H1 (cell line): ENCODE results near the gene CUX1. TPM values are rescaled to one million over a fixed set of nuclear protein-coding genes. Genes with fewer than 3 reads are reported as not detected.

ENCODE experiments used
- CTCF ChIA-PET: fragments of 300-600 bp; sonication (Branson Sonifier 250); formaldehyde crosslinking; loops from one replicate; lab custom pipeline; 2021; ENCODE audit not compliant: partially characterized antibody; lab: Charles Lee
- POLR2A ChIA-PET: fragments of 300-600 bp; sonication (Branson Sonifier 250); formaldehyde crosslinking; loops from one replicate; lab custom pipeline; 2021; ENCODE audit warnings: inconsistent platforms; ENCODE audit not compliant: partially characterized antibody; lab: Charles Lee
- DNase-seq, 2 experiments: peaks; one replicate each; pipeline versions ENCODE4 v3.0.0 to v3.0.0-alpha.2; 2010 to 2022; ENCODE audit warnings: low spot score in 2 of 2, low read depth in 1 of 2, mixed read lengths in 1 of 2
- FAIRE-seq: peaks from 2 replicates; lab custom pipeline; 2011; peaks lifted over from hg19 to GRCh38; lab: Jason Lieb, UNC
- H2AFZ ChIP-seq: 2 replicates; pipeline ENCODE4 v1.8.1; 2012; ENCODE audit warnings: low read length, inconsistent platforms
- H2AK5ac ChIP-seq: 2 replicates; pipeline ENCODE4 v1.6.1; 2013; ENCODE audit warnings: low read depth, low read length
- H2BK120ac ChIP-seq: replicated peaks from 2 replicates; pipeline ENCODE3; 2013; ENCODE audit warnings: low read depth, low read length, inconsistent platforms
- H2BK12ac ChIP-seq: 2 replicates; pipeline ENCODE4 v1.6.1; 2013; ENCODE audit warnings: low read depth, low read length
- H2BK15ac ChIP-seq: 2 replicates; pipeline ENCODE4 v1.6.1; 2013; ENCODE audit warnings: low read length
- H2BK20ac ChIP-seq: 2 replicates; pipeline ENCODE4 v1.6.1; 2013; ENCODE audit warnings: low read length
- H2BK5ac ChIP-seq: 2 replicates; pipeline ENCODE4 v1.6.1; 2013; ENCODE audit warnings: low read depth, low read length
- H3K14ac ChIP-seq: 2 replicates; pipeline ENCODE4 v1.6.1; 2013; ENCODE audit warnings: inconsistent platforms; ENCODE audit not compliant: insufficient read length
- H3K18ac ChIP-seq: 2 replicates; pipeline ENCODE4 v1.6.1; 2013; ENCODE audit warnings: low read length; ENCODE audit errors: extremely low read depth
- H3K23ac ChIP-seq: 2 replicates; pipeline ENCODE4 v1.6.1; 2013; ENCODE audit warnings: inconsistent platforms; ENCODE audit not compliant: insufficient read length
- H3K23me2 ChIP-seq: 2 replicates; pipeline ENCODE4 v1.6.1; 2013; ENCODE audit warnings: low read depth, low read length
- H3K27ac ChIP-seq: 2 replicates; pipeline ENCODE4 v1.6.1; 2011; ENCODE audit warnings: low read depth, low read length, inconsistent platforms
- H3K27me3 ChIP-seq, 4 experiments: replicated peaks in 1 of 4; 1 replicate in 1 of 4; 2 replicates in 3 of 4; pipeline versions ENCODE4 v1.6.1 to v1.8.1; 2011 to 2013; ENCODE audit warnings: low read length in 3 of 4, mild to moderate bottlenecking in 3 of 4, inconsistent platforms in 2 of 4, mixed read lengths in 2 of 4, moderate library complexity in 1 of 4; ENCODE audit not compliant: control insufficient read depth in 3 of 4, insufficient read depth in 3 of 4; ENCODE audit errors: extremely low read depth in 1 of 4
- H3K36me3 ChIP-seq, 4 experiments: 2 replicates each; pipeline versions ENCODE4 v1.6.1 to v1.8.1; 2011 to 2013; ENCODE audit warnings: mild to moderate bottlenecking in 4 of 4, low read length in 3 of 4, moderate library complexity in 2 of 4, control low read depth in 1 of 4, inconsistent platforms in 1 of 4; ENCODE audit not compliant: insufficient read depth in 4 of 4, control insufficient read depth in 2 of 4
- H3K4ac ChIP-seq: replicated peaks from 2 replicates; pipeline ENCODE3; 2013; ENCODE audit warnings: low read length, low read depth, mixed read lengths, inconsistent platforms; ENCODE audit not compliant: insufficient read length
- H3K4me1 ChIP-seq, 4 experiments: replicated peaks in 1 of 4; 1 replicate in 1 of 4; 2 replicates in 3 of 4; pipeline versions ENCODE4 v1.6.1 to v1.8.1; 2011 to 2013; ENCODE audit warnings: low read length in 3 of 4, inconsistent platforms in 2 of 4, mixed read lengths in 1 of 4; ENCODE audit not compliant: insufficient read depth in 4 of 4, control insufficient read depth in 3 of 4
- H3K4me2 ChIP-seq, 2 experiments: 2 replicates each; pipeline versions ENCODE4 v1.6.1 to v1.8.1; 2011 to 2013; ENCODE audit warnings: low read depth in 2 of 2, low read length in 2 of 2, control low read depth in 1 of 2, inconsistent platforms in 1 of 2, mild to moderate bottlenecking in 1 of 2; ENCODE audit not compliant: insufficient read depth in 1 of 2
- H3K4me3 ChIP-seq, 4 experiments: fragments of 200-600, 300-600 bp in 1 of 4; sonication (generic), shearing (Covaris generic), sonication (Bioruptor Twin) in 1 of 4; 2 replicates each; pipeline versions ENCODE4 v1.5.1 to v1.8.1; 2011 to 2016; ENCODE audit warnings: low read length in 4 of 4, low read depth in 3 of 4, control low read depth in 2 of 4, inconsistent platforms in 2 of 4, mild to moderate bottlenecking in 2 of 4, mixed read lengths in 1 of 4, moderate library complexity in 1 of 4; ENCODE audit not compliant: insufficient read depth in 2 of 4; ENCODE audit errors: extremely low read depth in 1 of 4
- H3K56ac ChIP-seq: replicated peaks from 2 replicates; pipeline ENCODE3; 2013; ENCODE audit warnings: low read depth, mild to moderate bottlenecking, mixed read lengths, low read length, inconsistent platforms; ENCODE audit not compliant: insufficient read length
- H3K79me1 ChIP-seq: 2 replicates; pipeline ENCODE4 v1.6.1; 2013; ENCODE audit warnings: low read depth, low read length, control low read depth
- H3K79me2 ChIP-seq, 2 experiments: 2 replicates each; pipeline versions ENCODE4 v1.6.1 to v1.8.1; 2012 to 2013; ENCODE audit warnings: low read length in 2 of 2, mild to moderate bottlenecking in 2 of 2, inconsistent platforms in 1 of 2; ENCODE audit not compliant: insufficient read depth in 2 of 2, control insufficient read depth in 1 of 2
- H3K9ac ChIP-seq, 4 experiments: replicated peaks in 1 of 4; 1 replicate in 1 of 4; 2 replicates in 3 of 4; pipeline versions ENCODE4 v1.6.1 to v1.8.1; 2011 to 2013; ENCODE audit warnings: low read depth in 3 of 4, low read length in 3 of 4, control low read depth in 2 of 4, mild to moderate bottlenecking in 2 of 4, moderate library complexity in 2 of 4, inconsistent platforms in 1 of 4; ENCODE audit errors: extremely low read depth in 1 of 4
- H3K9me3 ChIP-seq, 2 experiments: 2 replicates each; pipeline versions ENCODE4 v1.6.1 to v1.8.1; 2012 to 2013; ENCODE audit warnings: mild to moderate bottlenecking in 2 of 2, moderate library complexity in 2 of 2, control low read depth in 1 of 2, inconsistent platforms in 1 of 2, low read depth in 1 of 2, low read length in 1 of 2, mixed read lengths in 1 of 2; ENCODE audit not compliant: insufficient read depth in 2 of 2
- H4K20me1 ChIP-seq, 2 experiments: replicated peaks in 1 of 2; 2 replicates each; pipeline versions ENCODE3 to v1.8.1; 2011 to 2013; ENCODE audit warnings: inconsistent platforms in 2 of 2, low read length in 2 of 2, mild to moderate bottlenecking in 1 of 2; ENCODE audit not compliant: insufficient read depth in 2 of 2, control insufficient read depth in 1 of 2
- H4K5ac ChIP-seq: 2 replicates; pipeline ENCODE4 v1.6.1; 2013; ENCODE audit warnings: low read length, low read depth, mixed read lengths, inconsistent platforms; ENCODE audit not compliant: insufficient read length
- H4K8ac ChIP-seq: 2 replicates; pipeline ENCODE4 v1.8.0; 2013; ENCODE audit warnings: mild to moderate bottlenecking, moderate library complexity, low read length, inconsistent platforms; ENCODE audit not compliant: insufficient read depth; ENCODE audit errors: extremely low read depth
- H4K91ac ChIP-seq: replicated peaks from 2 replicates; pipeline ENCODE3; 2013; ENCODE audit warnings: low read length, mixed read lengths, inconsistent platforms; ENCODE audit not compliant: insufficient read length
- BCL11A ChIP-seq, 2 experiments: IDR thresholded peaks; one replicate each; pipeline ENCODE4 v1.6.1; 2011; ENCODE audit warnings: low read depth in 2 of 2, low read length in 2 of 2, mild to moderate bottlenecking in 2 of 2
- BRCA1 ChIP-seq: IDR thresholded peaks from 2 replicates; pipeline ENCODE4 v1.6.1; 2012; ENCODE audit warnings: low read depth, low read length, improper control_type of control experiment
- CREB1 ChIP-seq: IDR thresholded peaks from 2 replicates; pipeline ENCODE4 v1.6.1; 2012; ENCODE audit warnings: inconsistent platforms
- CTBP2 ChIP-seq: IDR thresholded peaks from 2 replicates; pipeline ENCODE4 v1.7.0; 2011; ENCODE audit warnings: borderline replicate concordance, mild to moderate bottlenecking, moderate library complexity, mixed read lengths, low read length; ENCODE audit not compliant: insufficient read depth, insufficient read length
- EP300 ChIP-seq, 2 experiments: IDR thresholded peaks; 1 replicate in 1 of 2; 2 replicates in 1 of 2; pipeline ENCODE4 v1.6.1; 2011 to 2012; ENCODE audit warnings: low read depth in 2 of 2, low read length in 2 of 2, mild to moderate bottlenecking in 2 of 2, borderline replicate concordance in 1 of 2, inconsistent platforms in 1 of 2, moderate library complexity in 1 of 2
- EZH2 ChIP-seq: fragments of 200-600 bp; sonication (generic); IDR thresholded peaks from 2 replicates; pipeline ENCODE4 v1.7.1; 2012; ENCODE audit warnings: low read depth, mild to moderate bottlenecking, moderate library complexity, low read length, inconsistent platforms; ENCODE audit not compliant: severe bottlenecking
- HDAC6 ChIP-seq: IDR thresholded peaks from one replicate; pipeline ENCODE4 v1.7.1; 2012; ENCODE audit warnings: low read depth, mild to moderate bottlenecking, inconsistent platforms, low read length, moderate library complexity
- MAFK ChIP-seq: IDR thresholded peaks from 2 replicates; pipeline ENCODE4 v1.6.1; 2012; ENCODE audit warnings: low read depth, mild to moderate bottlenecking, improper control_type of control experiment, low read length
- PHF8 ChIP-seq: fragments of 200-600 bp; sonication (generic); conservative IDR thresholded peaks from 2 replicates; pipeline ENCODE4 v1.7.1; 2012; ENCODE audit warnings: low read depth, mild to moderate bottlenecking, inconsistent platforms, low read length, moderate library complexity
- SIX5 ChIP-seq: IDR thresholded peaks from 2 replicates; pipeline ENCODE4 v1.6.1; 2011; ENCODE audit warnings: mild to moderate bottlenecking, low read depth, low read length
- SP1 ChIP-seq: IDR thresholded peaks from 2 replicates; pipeline ENCODE4 v1.6.1; 2011; ENCODE audit warnings: low read depth, low read length
- SP4 ChIP-seq: IDR thresholded peaks from 2 replicates; pipeline ENCODE4 v1.6.1; 2012; ENCODE audit warnings: low read length, inconsistent platforms
- SRF ChIP-seq: IDR thresholded peaks from 2 replicates; pipeline ENCODE4 v1.6.1; 2011; ENCODE audit warnings: mild to moderate bottlenecking, low read depth, low read length, moderate library complexity
- TCF12 ChIP-seq: IDR thresholded peaks from 2 replicates; pipeline ENCODE4 v1.6.1; 2011; ENCODE audit warnings: low read depth, mild to moderate bottlenecking, low read length
- TEAD4 ChIP-seq: IDR thresholded peaks from 2 replicates; pipeline ENCODE4 v1.6.1; 2012; ENCODE audit warnings: low read depth, low read length, inconsistent platforms, mixed read lengths
- WGBS, 2 experiments: shearing (Covaris generic) in 1 of 2; methylation state at CpG; one replicate each; pipeline versions ENCODE4 v1.1.6 to v1.1.7; 2013 to 2015; ENCODE audit warnings: low lambda C conversion rate in 2 of 2, mixed read lengths in 2 of 2, inconsistent platforms in 1 of 2, low coverage in 1 of 2, missing lambda C conversion rate in 1 of 2; ENCODE audit not compliant: insufficient replicate concordance in 2 of 2, insufficient coverage in 1 of 2, insufficient read length in 1 of 2; ENCODE audit errors: extremely low coverage in 1 of 2, missing lambda C conversion rate in 1 of 2; 5-methylcytosine and 5-hydroxymethylcytosine counted together
- polyA plus RNA-seq, 7 experiments: library from polyadenylated mRNA; depleted of rRNA in 3 of 7; stranded (reverse) in 5 of 7; unstranded in 2 of 7; fragments of >200 nt in 5 of 7; fragments of 200-250 nt in 2 of 7; gene quantifications; 1 replicate in 5 of 7; 2 replicates in 1 of 7; 4 replicates in 1 of 7; pipeline versions ENCODE4 v1.2.1 to v1.2.3, GENCODE V29; 2011 to 2013; ENCODE audit warnings: missing spikeins in 2 of 7, mixed read lengths in 2 of 7
- total RNA-seq: library from RNA; stranded (reverse); fragmentation: NEBNext Ultra II Directional; extraction: Animal tissue kit (Norgen Biotek cat#: 25700); gene quantifications from 2 replicates; pipeline ENCODE4 v1.2.1, GENCODE V29; 2021

The CUX1 gene
- total and polyA plus RNA-seq, 2 of the 8 experiments (the other 6 are each of a cell fraction or from before 2014, with no cell fraction given) = 21.6 to 65.9 TPM

DNA sequence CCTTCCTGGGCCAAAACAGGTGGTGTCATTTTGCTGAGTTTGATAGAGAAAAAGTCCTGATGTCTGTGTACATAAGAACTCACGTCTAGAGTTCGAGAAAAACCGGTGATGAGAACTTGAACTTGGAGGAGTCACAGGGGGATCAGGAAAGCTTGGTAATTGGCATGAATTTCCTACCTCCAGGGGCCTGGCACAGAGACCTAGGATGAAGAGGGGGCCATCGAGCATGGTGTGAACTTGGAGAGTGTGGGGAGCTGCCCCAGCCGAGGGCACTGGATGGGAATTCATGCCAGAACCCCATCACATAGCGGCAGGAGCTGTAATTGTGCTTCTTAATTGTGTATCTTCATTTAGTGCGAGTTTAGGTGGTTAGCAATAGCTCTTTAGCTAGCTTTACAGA lies 82.2 kb downstream of the CUX1 start:
- POLR2A ChIA-PET = interaction anchor here (0.6 to 1.6 kb wide), 2 partner anchors 21 to 180 kb away, joined by 3 read pairs; no protein-coding TSS in a partner anchor
- H2BK15ac ChIP-seq = no peak overlapping the region
- no peak for TF ChIP-seq EP300 (IDR thresholded peaks at IDR 0.05; ENCODE audit: borderline replicate concordance in 1 of 2, low read depth in 2 of 2, low read length in 2 of 2)
- TF ChIP-seq BCL11A (IDR thresholded peaks at IDR 0.05; ENCODE audit: low read depth in 2 of 2, low read length in 2 of 2) = no peak
- TF ChIP-seq SRF = no peak
- TF ChIP-seq SP1 = no peak
- no peak for TF ChIP-seq CTBP2
- no peak for TF ChIP-seq PHF8
- no peak for TF ChIP-seq SP4
- TF ChIP-seq TEAD4 = no peak
- no peak for TF ChIP-seq MAFK
- no peak for TF ChIP-seq BRCA1
- TF ChIP-seq EZH2 = no peak
- no peak for TF ChIP-seq HDAC6
- TF ChIP-seq CREB1 = no peak
- TF ChIP-seq SIX5 = no peak
- no peak for TF ChIP-seq TCF12
- TF ChIP-seq, all 59 proteins: peak for 0
- H3K79me1 ChIP-seq = peaks cover 10% of the 10 kb centered on the region; the same call in 1 of the 2 replicates
- H3K23me2 ChIP-seq = no peaks in the 10 kb centered on the region
- CTCF ChIA-PET = interaction anchor here (0.9 to 1.6 kb wide), 5 partner anchors 13 to 94 kb away, joined by 3 to 4 read pairs (median 3); no protein-coding TSS in a partner anchor
- no peak overlapping the region for H4K91ac ChIP-seq
- H4K5ac ChIP-seq = no peak overlapping the region
- H2AK5ac ChIP-seq = no peak overlapping the region
- no peaks in the 10 kb centered on the region for H3K9me3 ChIP-seq
- H3K4me2 ChIP-seq = no peak overlapping the region
- no peak overlapping the region; the same call in 1 of the 2 replicates for H2BK5ac ChIP-seq
- no peaks in the 10 kb centered on the region for H3K27me3 ChIP-seq
- H3K4me3 ChIP-seq = no peak overlapping the region
- H2BK120ac ChIP-seq = no peak overlapping the region
- no peak for DNase-seq
- H3K56ac ChIP-seq = no peak overlapping the region
- H3K27ac ChIP-seq = no peak overlapping the region
- H2BK12ac ChIP-seq = no peak overlapping the region
- WGBS, 2 experiments = 92% methylated on average over 7 of the region's 7 CpGs; no CpG with 5 or more reads in 1 of the 2 experiments
- no peak overlapping the region for H4K8ac ChIP-seq
- no peak overlapping the region for H3K23ac ChIP-seq
- H3K36me3 ChIP-seq = no peaks in the 10 kb centered on the region
- no peak overlapping the region for H3K4ac ChIP-seq
- no peak overlapping the region for H3K14ac ChIP-seq
- H3K18ac ChIP-seq = no peak overlapping the region
- FAIRE-seq = no peak
- peaks cover 20 to 27% of the 10 kb centered on the region in 2 experiments for H4K20me1 ChIP-seq
- H2AFZ ChIP-seq = no peak overlapping the region
- no peak overlapping the region for H3K9ac ChIP-seq
- peaks cover 0 to 93% of the 10 kb centered on the region in 2 experiments; a peak in 3 of 4 replicates for H3K79me2 ChIP-seq
- no peak overlapping the region for H2BK20ac ChIP-seq
- H3K4me1 ChIP-seq = peaks cover 0 to 3% (median 2%) of the 10 kb centered on the region in 4 experiments; a peak in 3 of 7 replicates
